Measurements from ENCODE around the gene PRKCA.

DNA sequence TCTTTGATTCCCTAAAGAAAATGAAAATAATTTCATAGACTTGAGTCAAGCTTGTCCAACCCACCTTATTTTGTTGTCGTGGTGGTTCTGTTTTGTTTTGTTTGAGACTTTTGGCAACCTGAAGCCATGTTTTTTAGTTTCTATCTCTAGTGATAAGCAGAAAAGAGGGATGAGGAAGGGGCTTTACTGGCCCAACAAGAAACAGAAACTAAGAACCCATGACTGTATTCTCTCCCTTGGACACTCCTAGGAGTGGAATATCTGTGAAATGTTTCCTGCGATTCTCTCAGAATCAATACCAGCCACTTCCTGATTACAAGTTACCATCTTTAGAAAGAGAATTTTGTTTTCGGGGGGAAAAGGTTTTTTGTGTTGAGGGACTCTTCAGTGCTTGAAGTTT, 207.5 kb downstream of the PRKCA start:
- TF ChIP-seq, protein P1, sequence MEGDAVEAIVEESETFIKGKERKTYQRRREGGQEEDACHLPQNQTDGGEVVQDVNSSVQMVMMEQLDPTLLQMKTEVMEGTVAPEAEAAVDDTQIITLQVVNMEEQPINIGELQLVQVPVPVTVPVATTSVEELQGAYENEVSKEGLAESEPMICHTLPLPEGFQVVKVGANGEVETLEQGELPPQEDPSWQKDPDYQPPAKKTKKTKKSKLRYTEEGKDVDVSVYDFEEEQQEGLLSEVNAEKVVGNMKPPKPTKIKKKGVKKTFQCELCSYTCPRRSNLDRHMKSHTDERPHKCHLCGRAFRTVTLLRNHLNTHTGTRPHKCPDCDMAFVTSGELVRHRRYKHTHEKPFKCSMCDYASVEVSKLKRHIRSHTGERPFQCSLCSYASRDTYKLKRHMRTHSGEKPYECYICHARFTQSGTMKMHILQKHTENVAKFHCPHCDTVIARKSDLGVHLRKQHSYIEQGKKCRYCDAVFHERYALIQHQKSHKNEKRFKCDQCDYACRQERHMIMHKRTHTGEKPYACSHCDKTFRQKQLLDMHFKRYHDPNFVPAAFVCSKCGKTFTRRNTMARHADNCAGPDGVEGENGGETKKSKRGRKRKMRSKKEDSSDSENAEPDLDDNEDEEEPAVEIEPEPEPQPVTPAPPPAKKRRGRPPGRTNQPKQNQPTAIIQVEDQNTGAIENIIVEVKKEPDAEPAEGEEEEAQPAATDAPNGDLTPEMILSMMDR (IDR thresholded peaks at IDR 0.05) = no peak
- no peak for TF ChIP-seq POLR2A (IDR thresholded peaks at IDR 0.05)
